ENCODE measurements around the gene RALGDS.

RALGDS gene

Small RNA genes lying within 50 kb of the gene (small RNA-seq; reads per million reads assigned to genes)
- gene MIR6877 = 0.98 reads per million, percentile 29 among the genes with 10 or more reads in this experiment

All from skeletal muscle satellite cell (primary cell).